ENCODE measurements around the gene NIPAL4. TPM values are rescaled to one million over a fixed set of nuclear protein-coding genes. Genes with fewer than 3 reads are reported as not detected.

Gene NIPAL4
- total RNA-seq, 1 experiment from 2014 or later, result 0.86 TPM

DNA sequence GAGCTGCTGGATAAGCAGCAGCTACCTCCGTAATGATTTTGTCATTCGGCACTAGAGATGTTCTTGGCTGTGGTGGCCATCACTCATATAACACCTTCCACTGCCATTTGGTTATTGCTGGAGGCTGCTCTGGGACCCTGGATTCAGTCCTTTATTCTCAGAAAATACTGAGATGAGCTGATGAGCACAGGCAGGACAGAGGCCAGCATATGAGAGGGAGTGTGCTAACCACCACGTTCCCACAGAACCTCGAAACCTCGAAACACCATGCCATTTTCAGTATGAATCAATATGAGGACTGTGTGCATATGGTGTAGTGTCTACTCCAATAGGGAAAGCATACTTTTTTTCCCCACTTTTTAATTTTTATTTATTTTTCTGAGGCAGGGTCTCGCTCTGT, 59.0 kb downstream of the NIPAL4 start:
- Histone ChIP-seq H3K9me3 (no peaks in the 10 kb centered on the region), H3K27me3 (replicated peaks; ENCODE audit: control insufficient read depth, insufficient read depth, low read length) (no peaks in the 10 kb centered on the region), H3K4me3 (ENCODE audit: low read depth, low read length) (no peak overlapping the region), H3K4me1 (no peaks in the 10 kb centered on the region), H3K36me3 (ENCODE audit: control insufficient read depth, insufficient read depth, low read length) (no peaks in the 10 kb centered on the region; the same call in 1 of the 2 replicates)
- no peaks in the 10 kb centered on the region for H3K9me3 Mint-ChIP-seq (ENCODE audit: unreplicated experiment)
- no peaks in the 10 kb centered on the region for H3K27me3 Mint-ChIP-seq (ENCODE audit: insufficient read depth, unreplicated experiment)
- H3K4me1 Mint-ChIP-seq (ENCODE audit: low read depth, unreplicated experiment), result no peaks in the 10 kb centered on the region
- BruUV-seq (replicated peaks), result no TSS peak
- TF ChIP-seq, protein P1, sequence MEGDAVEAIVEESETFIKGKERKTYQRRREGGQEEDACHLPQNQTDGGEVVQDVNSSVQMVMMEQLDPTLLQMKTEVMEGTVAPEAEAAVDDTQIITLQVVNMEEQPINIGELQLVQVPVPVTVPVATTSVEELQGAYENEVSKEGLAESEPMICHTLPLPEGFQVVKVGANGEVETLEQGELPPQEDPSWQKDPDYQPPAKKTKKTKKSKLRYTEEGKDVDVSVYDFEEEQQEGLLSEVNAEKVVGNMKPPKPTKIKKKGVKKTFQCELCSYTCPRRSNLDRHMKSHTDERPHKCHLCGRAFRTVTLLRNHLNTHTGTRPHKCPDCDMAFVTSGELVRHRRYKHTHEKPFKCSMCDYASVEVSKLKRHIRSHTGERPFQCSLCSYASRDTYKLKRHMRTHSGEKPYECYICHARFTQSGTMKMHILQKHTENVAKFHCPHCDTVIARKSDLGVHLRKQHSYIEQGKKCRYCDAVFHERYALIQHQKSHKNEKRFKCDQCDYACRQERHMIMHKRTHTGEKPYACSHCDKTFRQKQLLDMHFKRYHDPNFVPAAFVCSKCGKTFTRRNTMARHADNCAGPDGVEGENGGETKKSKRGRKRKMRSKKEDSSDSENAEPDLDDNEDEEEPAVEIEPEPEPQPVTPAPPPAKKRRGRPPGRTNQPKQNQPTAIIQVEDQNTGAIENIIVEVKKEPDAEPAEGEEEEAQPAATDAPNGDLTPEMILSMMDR (IDR thresholded peaks at IDR 0.05; ENCODE audit: insufficient read depth in 1 of 2, low read depth in 1 of 2, low read length in 1 of 2, severe bottlenecking in 1 of 2, unreplicated experiment in 1 of 2), result no peak
- DNase-seq, result no peak
- ChIA-PET POLR2A (no interaction called here), CTCF (interaction anchor here (0.6 kb wide), 1 partner anchor 181 kb away, joined by 4 read pairs; no protein-coding TSS in a partner anchor)
- intact Hi-C loops (cut with micrococcal nuclease; ENCODE audit: unreplicated experiment), result no loop called here
- H3K4me3 Mint-ChIP-seq (ENCODE audit: unreplicated experiment), result no peak overlapping the region
- no peak overlapping the region for H3K27ac Mint-ChIP-seq (ENCODE audit: unreplicated experiment)
- peaks cover 33% of the 10 kb centered on the region for H3K36me3 Mint-ChIP-seq (ENCODE audit: insufficient read depth, unreplicated experiment)

DNA sequence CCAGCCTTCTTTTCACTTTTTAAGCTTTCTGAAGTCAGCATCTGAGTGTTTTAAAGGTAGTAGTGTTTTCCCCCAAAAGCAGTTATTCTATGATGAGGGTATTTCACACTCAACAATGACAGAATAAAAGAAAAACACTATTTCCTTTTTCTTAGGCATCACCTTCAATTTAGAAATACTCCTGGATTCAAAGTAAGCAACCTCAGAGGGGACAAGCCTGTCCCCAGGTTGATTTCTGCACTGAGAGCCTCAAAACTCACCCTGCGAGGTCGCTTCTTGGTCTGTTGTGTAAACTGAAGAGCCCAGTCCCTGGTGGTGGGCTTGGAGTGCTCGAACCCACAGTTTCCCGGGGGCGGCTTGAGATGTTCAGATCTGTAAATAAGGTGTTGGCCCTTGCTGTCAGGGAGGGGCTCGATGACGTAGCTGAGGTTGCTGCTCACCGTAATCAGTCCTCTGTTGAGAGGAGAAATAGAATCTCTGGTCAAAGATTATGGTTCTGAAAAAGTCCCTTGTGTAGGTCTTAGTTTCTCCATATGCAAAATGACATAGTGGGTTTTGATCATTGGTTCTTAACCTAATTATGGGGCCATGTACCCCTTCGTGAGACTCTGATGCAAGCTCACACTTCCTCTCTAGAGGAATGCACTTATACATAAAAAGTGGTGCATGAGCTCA, 59.7 kb downstream of the NIPAL4 start:
- CTCF ChIA-PET, result no interaction called here
- Histone ChIP-seq H3K4me1 (no peaks in the 10 kb centered on the region), H3K27me3 (replicated peaks; ENCODE audit: control insufficient read depth, insufficient read depth, low read length) (no peaks in the 10 kb centered on the region), H3K4me3 (ENCODE audit: low read depth, low read length) (no peak overlapping the region), H3K36me3 (ENCODE audit: control insufficient read depth, insufficient read depth, low read length) (no peaks in the 10 kb centered on the region; the same call in 1 of the 2 replicates), H3K9me3 (no peaks in the 10 kb centered on the region)
- Mint-ChIP-seq H3K27me3 (ENCODE audit: insufficient read depth, unreplicated experiment) (no peaks in the 10 kb centered on the region), H3K27ac (ENCODE audit: unreplicated experiment) (no peak overlapping the region), H3K4me1 (ENCODE audit: low read depth, unreplicated experiment) (no peaks in the 10 kb centered on the region), H3K36me3 (ENCODE audit: insufficient read depth, unreplicated experiment) (peaks cover 30% of the 10 kb centered on the region), H3K9me3 (ENCODE audit: unreplicated experiment) (no peaks in the 10 kb centered on the region), H3K4me3 (ENCODE audit: unreplicated experiment) (no peak overlapping the region)
- POLR2A ChIA-PET, result no interaction called here
- BruUV-seq (replicated peaks), result no TSS peak
- no peak for DNase-seq
- intact Hi-C loops (cut with micrococcal nuclease; ENCODE audit: unreplicated experiment), result no loop called here
- TF ChIP-seq, protein P1 (IDR thresholded peaks at IDR 0.05; ENCODE audit: insufficient read depth in 1 of 2, low read depth in 1 of 2, low read length in 1 of 2, severe bottlenecking in 1 of 2, unreplicated experiment in 1 of 2), result no peak

DNA sequence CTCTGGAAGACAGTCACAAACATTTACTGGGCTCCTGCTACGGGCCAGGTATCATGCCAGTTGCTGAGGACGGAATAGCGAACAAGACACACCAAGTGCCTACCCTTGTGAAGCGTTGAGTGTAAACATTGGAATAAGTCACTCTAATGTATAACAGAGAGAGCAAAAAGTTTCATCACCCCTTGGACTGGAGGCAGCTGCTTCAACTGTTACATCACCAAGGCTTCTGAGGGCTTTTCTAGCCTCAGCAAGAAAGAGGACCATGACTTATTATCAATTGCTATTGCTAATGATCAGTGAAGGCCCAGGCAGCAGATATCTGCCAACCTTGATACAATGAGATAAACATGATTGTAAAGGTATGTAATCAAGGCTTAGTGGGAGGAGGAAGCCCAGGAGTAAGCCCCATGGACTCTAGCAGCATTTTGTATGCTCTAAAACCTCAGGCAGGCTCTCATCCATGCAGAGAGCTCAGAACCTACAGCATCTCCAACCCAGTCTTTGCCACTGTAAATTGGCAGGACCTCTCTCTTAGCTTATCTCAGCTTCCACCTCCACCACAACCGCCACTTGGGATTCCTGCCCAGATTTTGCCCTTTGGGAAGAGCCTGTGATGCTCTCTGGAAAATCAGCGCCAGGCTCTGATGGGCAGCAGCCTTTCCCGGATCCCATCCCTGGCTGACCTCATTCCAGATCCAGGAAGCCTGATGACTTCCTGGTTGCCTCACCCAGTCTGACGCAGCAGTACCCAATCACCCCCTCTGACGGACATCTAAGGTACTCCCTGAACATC, 61.1 kb downstream of the NIPAL4 start:
- ChIA-PET POLR2A (no interaction called here), CTCF (interaction anchor here (0.6 kb wide), 1 partner anchor 331 kb away, joined by 5 read pairs; no protein-coding TSS in a partner anchor)
- TF ChIP-seq, protein P1 (IDR thresholded peaks at IDR 0.05; ENCODE audit: insufficient read depth in 1 of 2, low read depth in 1 of 2, low read length in 1 of 2, severe bottlenecking in 1 of 2, unreplicated experiment in 1 of 2), result no peak
- intact Hi-C loops (cut with micrococcal nuclease; ENCODE audit: unreplicated experiment), result no loop called here
- no peaks in the 10 kb centered on the region for H3K27me3 ChIP-seq (replicated peaks; ENCODE audit: control insufficient read depth, insufficient read depth, low read length)
- peaks cover 28% of the 10 kb centered on the region for H3K36me3 Mint-ChIP-seq (ENCODE audit: insufficient read depth, unreplicated experiment)
- H3K9me3 Mint-ChIP-seq (ENCODE audit: unreplicated experiment), result no peaks in the 10 kb centered on the region
- no peaks in the 10 kb centered on the region for H3K27me3 Mint-ChIP-seq (ENCODE audit: insufficient read depth, unreplicated experiment)
- H3K9me3 ChIP-seq, result no peaks in the 10 kb centered on the region
- H3K4me3 ChIP-seq (ENCODE audit: low read depth, low read length), result no peak overlapping the region
- DNase-seq, result no peak
- peak overlapping the region; percentile 72 for H3K27ac Mint-ChIP-seq (ENCODE audit: unreplicated experiment)
- BruUV-seq (replicated peaks), result no TSS peak
- no peaks in the 10 kb centered on the region for H3K4me1 ChIP-seq
- no peak overlapping the region for H3K4me3 Mint-ChIP-seq (ENCODE audit: unreplicated experiment)
- no peaks in the 10 kb centered on the region; the same call in 1 of the 2 replicates for H3K36me3 ChIP-seq (ENCODE audit: control insufficient read depth, insufficient read depth, low read length)
- no peaks in the 10 kb centered on the region for H3K4me1 Mint-ChIP-seq (ENCODE audit: low read depth, unreplicated experiment)
